ENCODE measurements around the gene CCNG2. TPM values are rescaled to one million over a fixed set of nuclear protein-coding genes. Genes with fewer than 3 reads are reported as not detected.

The CCNG2 gene
- total RNA-seq: 42.4 to 52.5 TPM (median 48.1 TPM) in 3 replicates
- long read RNA-seq, full-length matches to known transcripts: 67 of 82 reads
- long read RNA-seq, partial matches to known transcripts: 10 of 82 reads
- long read RNA-seq, other reads (novel, unspliced or antisense): 5 of 82 reads

GRCh38 chr4:77156912-77157858 is at the start of gene CCNG2:
TSS of gene CCNG2 (plus strand) at chr4:77157207. CDS start at chr4:77158533, 1,326 bp downstream.
- DNase-seq (ENCODE audit: low spot score): peak; percentile 94
- TF ChIP-seq CTCF (IDR thresholded peaks at IDR 0.05): no peak
- Mint-ChIP-seq H3K4me1 (ENCODE audit: low read depth) (peaks cover 28% of the 10 kb centered on the region), H3K4me3 (ENCODE audit: unreplicated experiment) (peak within 1 kb of the TSS; percentile 92), H3K9me3 (ENCODE audit: low read depth) (no peaks in the 10 kb centered on the region), H3K36me3 (ENCODE audit: low read depth) (peaks cover 9% of the 10 kb centered on the region), H3K27me3 (ENCODE audit: low read depth) (no peaks in the 10 kb centered on the region), H3K27ac (ENCODE audit: unreplicated experiment) (peak within 1 kb of the TSS; percentile 97)

- Mint-ChIP-seq H3K27me3 (ENCODE audit: low read depth) (peaks cover 3% of the 10 kb centered on the region), H3K36me3 (ENCODE audit: low read depth) (no peaks in the 10 kb centered on the region), H3K4me3 (ENCODE audit: unreplicated experiment) (no peak overlapping the region), H3K4me1 (ENCODE audit: low read depth) (peaks cover under 1% of the 10 kb centered on the region), H3K27ac (ENCODE audit: unreplicated experiment) (no peak overlapping the region), H3K9me3 (ENCODE audit: low read depth) (no peaks in the 10 kb centered on the region)
- no peak for TF ChIP-seq CTCF (IDR thresholded peaks at IDR 0.05)
- DNase-seq (ENCODE audit: low spot score): no peak
Measured at GRCh38 chr4:77110730-77111129, 46.3 kb upstream of the CCNG2 start.

- H3K4me1 Mint-ChIP-seq (ENCODE audit: low read depth): no peaks in the 10 kb centered on the region
- no peak overlapping the region for H3K4me3 Mint-ChIP-seq (ENCODE audit: unreplicated experiment)
- no peak for TF ChIP-seq CTCF (IDR thresholded peaks at IDR 0.05)
- no peaks in the 10 kb centered on the region for H3K36me3 Mint-ChIP-seq (ENCODE audit: low read depth)
- H3K27me3 Mint-ChIP-seq (ENCODE audit: low read depth): peaks cover 3% of the 10 kb centered on the region
- H3K27ac Mint-ChIP-seq (ENCODE audit: unreplicated experiment): no peak overlapping the region
- no peak for DNase-seq (ENCODE audit: low spot score)
- H3K9me3 Mint-ChIP-seq (ENCODE audit: low read depth): no peaks in the 10 kb centered on the region
Measured at GRCh38 chr4:77113069-77113468, 43.9 kb upstream of the CCNG2 start.

GRCh38 chr4:77117721-77118120 is 39.3 kb upstream of the CCNG2 start:
- peaks cover 10% of the 10 kb centered on the region for H3K27me3 Mint-ChIP-seq (ENCODE audit: low read depth)
- no peak overlapping the region for H3K4me3 Mint-ChIP-seq (ENCODE audit: unreplicated experiment)
- no peaks in the 10 kb centered on the region for H3K4me1 Mint-ChIP-seq (ENCODE audit: low read depth)
- TF ChIP-seq CTCF (IDR thresholded peaks at IDR 0.05): no peak
- no peak overlapping the region for H3K27ac Mint-ChIP-seq (ENCODE audit: unreplicated experiment)
- H3K9me3 Mint-ChIP-seq (ENCODE audit: low read depth): no peaks in the 10 kb centered on the region
- no peak for DNase-seq (ENCODE audit: low spot score)
- H3K36me3 Mint-ChIP-seq (ENCODE audit: low read depth): no peaks in the 10 kb centered on the region

- Mint-ChIP-seq H3K27ac (ENCODE audit: unreplicated experiment) (no peak overlapping the region), H3K36me3 (ENCODE audit: low read depth) (no peaks in the 10 kb centered on the region), H3K4me1 (ENCODE audit: low read depth) (no peaks in the 10 kb centered on the region), H3K4me3 (ENCODE audit: unreplicated experiment) (no peak overlapping the region), H3K27me3 (ENCODE audit: low read depth) (peaks cover 18% of the 10 kb centered on the region), H3K9me3 (ENCODE audit: low read depth) (no peaks in the 10 kb centered on the region)
- no peak for TF ChIP-seq CTCF (IDR thresholded peaks at IDR 0.05)
- no peak for DNase-seq (ENCODE audit: low spot score)
Measured at GRCh38 chr4:77120886-77121508, 36.0 kb upstream of the CCNG2 start.

Data from chondrocyte (in vitro differentiated cells).